ENCODE measurements around the gene SASH3. TPM values are rescaled to one million over a fixed set of nuclear protein-coding genes. Genes with fewer than 3 reads are reported as not detected.

Gene SASH3
- total and polyA plus RNA-seq, 2 donors (not counting 1 experiment from before 2014, with no cell fraction given): 224 to 240 TPM

GRCh38 chrX:129786210-129786651 is 6.5 kb downstream of the SASH3 start:
- ChIA-PET CTCF (interaction anchor here (1.1 to 2.4 kb wide), 5 partner anchors 13 to 48 kb away, joined by 3 to 13 read pairs (median 9); partner anchors contain the start of gene XPNPEP2), POLR2A (interaction anchor here (0.6 to 1.4 kb wide), 4 partner anchors 9 to 304 kb away, joined by 3 read pairs; partner anchors contain the start of gene XPNPEP2)
- Mint-ChIP-seq H3K27ac (peak overlapping the region; percentile 95), H3K9me3 (ENCODE audit: insufficient read depth) (no peaks in the 10 kb centered on the region), H3K27me3 (no peaks in the 10 kb centered on the region), H3K4me3 (peak overlapping the region; percentile 85), H3K4me1 (peaks cover 59% of the 10 kb centered on the region)
- H3K4me1 ChIP-seq (ENCODE audit: control insufficient read depth in 2 of 2, insufficient read depth in 2 of 2, low read length in 2 of 2): peaks cover 60 to 67% of the 10 kb centered on the region in 2 donors
- peak overlapping the region in 4 of 5 experiments; percentile 8 to 46 (median 24) for H3K4me3 ChIP-seq (ENCODE audit: control extremely low read depth in 1 of 5, extremely low read depth in 1 of 5, insufficient read depth in 1 of 5, low read depth in 2 of 5, low read length in 4 of 5)
- no peaks in the 10 kb centered on the region for H3K27me3 ChIP-seq (replicated peaks in 1 of 4; ENCODE audit: control extremely low read depth in 1 of 4, control insufficient read depth in 3 of 4, insufficient read depth in 4 of 4, low read length in 3 of 4)
- H3K27ac ChIP-seq (ENCODE audit: low read length in 2 of 2): peak overlapping the region; percentile 24 to 66
- peak overlapping the region; percentile 52 for H3K9ac ChIP-seq (ENCODE audit: low read length)
- peaks cover 74% of the 10 kb centered on the region for H3K79me2 ChIP-seq (ENCODE audit: control insufficient read depth, insufficient read depth, low read length)
- intact Hi-C loops (cut with micrococcal nuclease): loop anchor here (2.0 kb wide), 1 partner anchor 13 kb away; no protein-coding TSS in a partner anchor
- TF ChIP-seq EZH2 (IDR thresholded peaks at IDR 0.05; ENCODE audit: borderline replicate concordance, insufficient read depth, low read depth, low read length, poor library complexity, severe bottlenecking) (no peak), CTCF (IDR thresholded peaks at IDR 0.05) (no peak)
- no peak overlapping the region for H2AFZ ChIP-seq (ENCODE audit: insufficient read depth, low read depth, low read length, poor library complexity, severe bottlenecking)
- no peaks in the 10 kb centered on the region for H3K9me3 ChIP-seq (ENCODE audit: control extremely low read depth in 1 of 3, control insufficient read depth in 2 of 3, insufficient read depth in 1 of 3, low read length in 2 of 3)
- no CpG with 5 or more reads among the region's 3 CpGs for WGBS (ENCODE audit: insufficient coverage)
- peaks cover 91% of the 10 kb centered on the region for H4K20me1 ChIP-seq (ENCODE audit: control insufficient read depth, insufficient read depth, low read length, poor library complexity, severe bottlenecking)
- DNase-seq (peak; percentile 78), ATAC-seq (ENCODE audit: low read depth) (peak; percentile 73)
- H3K4me2 ChIP-seq (replicated peaks; ENCODE audit: low read depth, low read length, poor library complexity, severe bottlenecking): peak overlapping the region; percentile 75
- peaks cover 0 to 70% of the 10 kb centered on the region in 2 experiments for H3K36me3 ChIP-seq (replicated peaks in 1 of 2; ENCODE audit: control extremely low read depth in 1 of 2, control insufficient read depth in 1 of 2, extremely low read depth in 1 of 2, insufficient read depth in 2 of 2, low read length in 1 of 2)
